Mesenchymal stem cell (in vitro differentiated cells and primary cell): ENCODE results near the gene RASSF8.

ENCODE experiments used
- DNase-seq: peaks from one replicate; pipeline ENCODE4 v3.0.0-alpha.2; 2013
- H2AFZ ChIP-seq: one replicate; pipeline ENCODE4 v1.6.1; 2013; ENCODE audit warnings: low read depth, mild to moderate bottlenecking, control low read depth, inconsistent platforms, low read length, moderate library complexity
- H2AK5ac ChIP-seq: 2 replicates; pipeline ENCODE4 v1.6.1; 2013; ENCODE audit warnings: low read length, moderate library complexity, mild to moderate bottlenecking, inconsistent platforms; ENCODE audit not compliant: severe bottlenecking
- H2BK120ac ChIP-seq: one replicate; pipeline ENCODE4 v1.6.1; 2013; ENCODE audit warnings: low read depth, mild to moderate bottlenecking, inconsistent platforms, low read length, moderate library complexity
- H2BK12ac ChIP-seq, 2 experiments: one replicate each; pipeline ENCODE4 v1.6.1; 2013; ENCODE audit warnings: inconsistent platforms in 2 of 2, low read length in 2 of 2, mild to moderate bottlenecking in 2 of 2, moderate library complexity in 2 of 2, control low read depth in 1 of 2
- H2BK15ac ChIP-seq: one replicate; pipeline ENCODE4 v1.6.1; 2013; ENCODE audit warnings: mild to moderate bottlenecking, low read depth, inconsistent platforms; ENCODE audit not compliant: poor library complexity, severe bottlenecking
- H2BK5ac ChIP-seq: 2 replicates; pipeline ENCODE4 v1.6.1; 2013; ENCODE audit warnings: low read depth, mild to moderate bottlenecking, low read length, control low read depth, inconsistent platforms; ENCODE audit not compliant: poor library complexity, severe bottlenecking
- H3K14ac ChIP-seq, 2 experiments: one replicate each; pipeline ENCODE4 v1.6.1; 2013; ENCODE audit warnings: inconsistent platforms in 2 of 2, low read length in 2 of 2, control low read depth in 1 of 2, mild to moderate bottlenecking in 1 of 2, moderate library complexity in 1 of 2
- H3K18ac ChIP-seq, 2 experiments: one replicate each; pipeline ENCODE4 v1.6.1; 2013; ENCODE audit warnings: inconsistent platforms in 2 of 2, low read length in 2 of 2, control low read depth in 1 of 2, low read depth in 1 of 2, mild to moderate bottlenecking in 1 of 2
- H3K23ac ChIP-seq, 2 experiments: one replicate each; pipeline ENCODE4 v1.6.1; 2013; ENCODE audit warnings: inconsistent platforms in 2 of 2, low read length in 2 of 2, mild to moderate bottlenecking in 2 of 2, moderate library complexity in 2 of 2, control low read depth in 1 of 2
- H3K27ac ChIP-seq: 2 replicates; pipeline ENCODE4 v1.5.1; 2013; ENCODE audit warnings: mild to moderate bottlenecking, moderate library complexity, low read length, control low read depth, inconsistent platforms; ENCODE audit not compliant: poor library complexity, severe bottlenecking
- H3K27me3 ChIP-seq, 2 experiments: 2 replicates each; pipeline versions ENCODE4 v1.6.1 to v1.7.0; 2013; ENCODE audit warnings: low read length in 2 of 2, mild to moderate bottlenecking in 2 of 2, moderate library complexity in 2 of 2, control low read depth in 1 of 2, inconsistent platforms in 1 of 2; ENCODE audit not compliant: control insufficient read depth in 1 of 2, insufficient read depth in 1 of 2
- H3K36me3 ChIP-seq, 2 experiments: 2 replicates each; pipeline versions ENCODE4 v1.6.1 to v1.7.0; 2013; ENCODE audit warnings: low read length in 2 of 2, control low read depth in 1 of 2, inconsistent platforms in 1 of 2, low read depth in 1 of 2, mild to moderate bottlenecking in 1 of 2; ENCODE audit not compliant: insufficient read depth in 2 of 2, control insufficient read depth in 1 of 2
- H3K4ac ChIP-seq, 2 experiments: one replicate each; pipeline ENCODE4 v1.6.1; 2013; ENCODE audit warnings: inconsistent platforms in 2 of 2, low read length in 2 of 2, mild to moderate bottlenecking in 2 of 2, moderate library complexity in 2 of 2, control low read depth in 1 of 2, low read depth in 1 of 2
- H3K4me1 ChIP-seq: 2 replicates; pipeline ENCODE4 v1.6.1; 2013; ENCODE audit warnings: low read depth, low read length, control low read depth; ENCODE audit not compliant: control insufficient read depth, insufficient read depth
- H3K4me2 ChIP-seq: 2 replicates; pipeline ENCODE4 v1.6.1; 2013; ENCODE audit warnings: low read length, mild to moderate bottlenecking, inconsistent platforms; ENCODE audit not compliant: poor library complexity, severe bottlenecking
- H3K4me3 ChIP-seq, 2 experiments: 2 replicates each; pipeline versions ENCODE4 v1.5.1 to v1.7.0; 2013; ENCODE audit warnings: low read length in 2 of 2, mild to moderate bottlenecking in 2 of 2, control low read depth in 1 of 2, low read depth in 1 of 2; ENCODE audit not compliant: insufficient read depth in 1 of 2
- H3K79me1 ChIP-seq: replicated peaks from 2 replicates; pipeline ENCODE4 v1.6.1; 2013; ENCODE audit warnings: mild to moderate bottlenecking, control low read depth, low read length, inconsistent platforms; ENCODE audit not compliant: poor library complexity, severe bottlenecking
- H3K9ac ChIP-seq: 2 replicates; pipeline ENCODE4 v1.7.0; 2013; ENCODE audit warnings: mild to moderate bottlenecking, low read length, moderate library complexity
- H3K9me3 ChIP-seq: 2 replicates; pipeline ENCODE4 v1.7.0; 2013; ENCODE audit warnings: mild to moderate bottlenecking, low read length; ENCODE audit not compliant: control insufficient read depth
- H4K8ac ChIP-seq: one replicate; pipeline ENCODE4 v1.6.1; 2013; ENCODE audit warnings: inconsistent platforms, mild to moderate bottlenecking, low read length, moderate library complexity
- H4K91ac ChIP-seq: one replicate; pipeline ENCODE4 v1.6.1; 2013; ENCODE audit warnings: mild to moderate bottlenecking, low read length, inconsistent platforms
- WGBS: methylation state at CpG from one replicate; pipeline ENCODE4 v1.1.7; 2013; ENCODE audit warnings: mixed read lengths; 5-methylcytosine and 5-hydroxymethylcytosine counted together

Gene RASSF8

DNA sequence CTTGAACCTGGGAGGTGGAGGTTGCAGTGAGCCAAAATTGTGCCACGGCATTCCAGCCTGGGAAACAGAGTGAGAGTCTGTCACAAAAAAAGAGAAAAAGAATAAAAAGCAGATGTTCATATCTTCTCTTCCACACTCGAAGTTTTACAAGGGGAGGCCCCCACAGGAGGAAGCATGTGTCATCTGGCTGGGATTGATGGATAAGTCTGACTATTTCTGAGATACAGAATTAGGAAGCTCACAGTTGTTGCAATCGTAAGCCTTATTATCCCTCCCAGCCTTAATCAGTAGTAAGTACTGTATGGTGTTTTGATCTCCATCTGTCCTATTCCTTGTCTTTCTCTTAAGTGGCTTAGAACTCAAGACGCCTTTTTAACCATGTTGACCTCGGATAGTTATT, 31.9 kb upstream of the RASSF8 start:
- H3K14ac ChIP-seq, result no peak overlapping the region
- no peak overlapping the region for H3K27ac ChIP-seq
- no peak overlapping the region for H2AFZ ChIP-seq
- no peak overlapping the region for H3K4me2 ChIP-seq
- H3K18ac ChIP-seq, result no peak overlapping the region
- H3K4ac ChIP-seq, result no peak overlapping the region
- no peaks in the 10 kb centered on the region for H3K36me3 ChIP-seq
- H2BK15ac ChIP-seq, result no peak overlapping the region
- H2BK12ac ChIP-seq, result no peak overlapping the region
- H3K9me3 ChIP-seq, result no peaks in the 10 kb centered on the region
- no peak for DNase-seq
- no peak overlapping the region for H3K4me3 ChIP-seq
- H4K8ac ChIP-seq, result no peak overlapping the region
- no peak overlapping the region for H2AK5ac ChIP-seq
- H2BK5ac ChIP-seq, result no peak overlapping the region
- no peaks in the 10 kb centered on the region for H3K27me3 ChIP-seq
- no peak overlapping the region for H3K23ac ChIP-seq
- H3K9ac ChIP-seq, result no peak overlapping the region
- no peak overlapping the region for H2BK120ac ChIP-seq
- no peak overlapping the region for H4K91ac ChIP-seq
- H3K4me1 ChIP-seq, result no peaks in the 10 kb centered on the region
- WGBS, result 83% methylated on average over 2 of the region's 5 CpGs
- no peaks in the 10 kb centered on the region for H3K79me1 ChIP-seq

DNA sequence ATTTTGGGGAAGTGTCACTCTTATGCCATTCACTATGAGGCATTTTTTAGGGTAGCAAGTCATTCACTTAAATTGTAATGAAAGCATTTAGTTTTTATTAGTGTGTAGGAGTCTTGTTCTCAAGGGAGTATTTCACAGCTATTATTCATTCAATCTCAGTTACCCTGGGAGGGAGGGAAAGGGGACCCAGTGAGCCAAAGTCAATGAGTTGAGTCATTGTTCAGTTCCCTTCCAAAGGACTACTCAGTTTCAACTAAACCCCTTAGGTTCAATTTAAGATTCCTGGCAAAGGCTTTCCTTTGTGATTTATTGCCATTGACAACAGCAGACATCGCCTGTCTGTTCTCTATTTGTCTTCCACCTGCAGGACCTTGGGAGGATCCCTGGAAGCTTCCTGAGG, 29.3 kb upstream of the RASSF8 start:
- H2BK120ac ChIP-seq, result no peak overlapping the region
- no peaks in the 10 kb centered on the region for H3K9me3 ChIP-seq
- no peak overlapping the region for H2BK5ac ChIP-seq
- no peak overlapping the region for H3K4me2 ChIP-seq
- H3K4ac ChIP-seq, result no peak overlapping the region
- no peak for DNase-seq
- H4K91ac ChIP-seq, result no peak overlapping the region
- WGBS, result 85% methylated on average over 1 of the region's 1 CpG
- H2BK15ac ChIP-seq, result no peak overlapping the region
- H3K36me3 ChIP-seq, result no peaks in the 10 kb centered on the region
- no peaks in the 10 kb centered on the region for H3K79me1 ChIP-seq
- H3K4me3 ChIP-seq, result no peak overlapping the region
- no peak overlapping the region for H2AK5ac ChIP-seq
- no peak overlapping the region for H3K14ac ChIP-seq
- H3K27ac ChIP-seq, result no peak overlapping the region
- no peak overlapping the region for H3K9ac ChIP-seq
- no peak overlapping the region for H2BK12ac ChIP-seq
- no peak overlapping the region for H3K18ac ChIP-seq
- no peak overlapping the region for H2AFZ ChIP-seq
- H4K8ac ChIP-seq, result no peak overlapping the region
- H3K23ac ChIP-seq, result no peak overlapping the region
- H3K4me1 ChIP-seq, result no peaks in the 10 kb centered on the region
- H3K27me3 ChIP-seq, result no peaks in the 10 kb centered on the region

DNA sequence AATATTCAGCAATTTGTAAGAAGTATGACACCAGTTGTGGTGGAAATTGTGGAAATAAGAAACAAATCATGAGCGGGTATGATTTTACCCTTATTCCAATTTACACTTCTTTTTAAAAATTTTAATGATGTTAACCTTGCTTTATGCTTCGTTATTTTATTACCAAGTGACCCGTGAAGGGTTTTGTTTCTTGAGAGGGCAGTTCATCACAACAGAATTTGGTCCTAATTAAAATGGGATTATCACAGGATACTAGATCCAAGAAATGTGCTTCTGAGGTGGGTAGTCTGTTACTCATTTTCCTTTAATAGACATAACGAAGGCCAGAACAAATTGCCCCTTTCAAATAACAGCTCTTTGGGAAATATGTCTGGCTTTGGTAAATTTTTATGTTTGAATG, 25.5 kb upstream of the RASSF8 start:
- no peak overlapping the region for H3K14ac ChIP-seq
- H3K9me3 ChIP-seq, result no peaks in the 10 kb centered on the region
- H3K79me1 ChIP-seq, result no peaks in the 10 kb centered on the region
- no peak overlapping the region for H3K18ac ChIP-seq
- no peak overlapping the region for H2AK5ac ChIP-seq
- no peak overlapping the region for H3K27ac ChIP-seq
- no peak overlapping the region for H2BK120ac ChIP-seq
- H3K4ac ChIP-seq, result no peak overlapping the region
- H4K91ac ChIP-seq, result no peak overlapping the region
- H3K4me3 ChIP-seq, result no peak overlapping the region
- H2BK15ac ChIP-seq, result no peak overlapping the region
- WGBS, result 94% methylated on average over 2 of the region's 4 CpGs
- H3K9ac ChIP-seq, result no peak overlapping the region
- H3K4me1 ChIP-seq, result no peaks in the 10 kb centered on the region
- H2AFZ ChIP-seq, result no peak overlapping the region
- no peaks in the 10 kb centered on the region for H3K27me3 ChIP-seq
- H2BK12ac ChIP-seq, result no peak overlapping the region
- H3K23ac ChIP-seq, result no peak overlapping the region
- H4K8ac ChIP-seq, result no peak overlapping the region
- H3K4me2 ChIP-seq, result no peak overlapping the region
- no peak for DNase-seq
- H2BK5ac ChIP-seq, result no peak overlapping the region
- H3K36me3 ChIP-seq, result no peaks in the 10 kb centered on the region

DNA sequence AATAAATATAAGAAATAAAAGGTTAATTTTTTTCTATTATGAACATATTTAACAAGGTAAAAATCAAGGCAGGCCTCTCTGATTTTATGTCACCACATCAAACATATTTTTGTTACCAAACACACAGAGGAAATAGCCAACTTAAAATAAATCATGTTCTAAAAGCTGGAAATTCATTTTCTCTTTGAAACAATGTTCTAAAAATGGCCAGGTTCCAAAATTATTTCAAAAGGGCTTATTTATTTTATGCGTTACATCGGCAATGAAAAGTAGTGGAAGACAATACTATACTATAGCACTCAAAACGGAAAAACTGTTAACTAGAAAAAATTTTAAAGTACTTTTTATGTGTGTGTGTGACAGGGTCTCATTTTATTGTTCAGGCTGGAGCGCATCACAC, 24.0 kb upstream of the RASSF8 start:
- Histone ChIP-seq H3K4me2 (no peak overlapping the region), H3K36me3 (no peaks in the 10 kb centered on the region), H2AK5ac (no peak overlapping the region), H3K23ac (no peak overlapping the region), H3K4ac (no peak overlapping the region), H3K79me1 (no peaks in the 10 kb centered on the region), H3K27ac (no peak overlapping the region), H2BK5ac (no peak overlapping the region), H2AFZ (no peak overlapping the region), H2BK12ac (no peak overlapping the region), H3K18ac (no peak overlapping the region), H2BK15ac (no peak overlapping the region), H3K27me3 (no peaks in the 10 kb centered on the region), H2BK120ac (no peak overlapping the region), H3K4me3 (no peak overlapping the region), H3K9ac (no peak overlapping the region), H3K9me3 (no peaks in the 10 kb centered on the region), H3K4me1 (no peaks in the 10 kb centered on the region), H4K8ac (no peak overlapping the region), H4K91ac (no peak overlapping the region), H3K14ac (no peak overlapping the region)
- 20% methylated on average over 1 of the region's 4 CpGs for WGBS
- DNase-seq, result no peak
